ENCODE measurements around the gene ASB7.

GRCh38 chr15:100648951-100649350 is 46.6 kb downstream of the ASB7 start:
- TF ChIP-seq SUZ12 (IDR thresholded peaks at IDR 0.05) (no peak), SP1 (IDR thresholded peaks at IDR 0.05) (no peak), ARNT (IDR thresholded peaks at IDR 0.05) (no peak), FOXA1 (IDR thresholded peaks at IDR 0.05) (no peak)
- TF ChIP-seq, protein P1, sequence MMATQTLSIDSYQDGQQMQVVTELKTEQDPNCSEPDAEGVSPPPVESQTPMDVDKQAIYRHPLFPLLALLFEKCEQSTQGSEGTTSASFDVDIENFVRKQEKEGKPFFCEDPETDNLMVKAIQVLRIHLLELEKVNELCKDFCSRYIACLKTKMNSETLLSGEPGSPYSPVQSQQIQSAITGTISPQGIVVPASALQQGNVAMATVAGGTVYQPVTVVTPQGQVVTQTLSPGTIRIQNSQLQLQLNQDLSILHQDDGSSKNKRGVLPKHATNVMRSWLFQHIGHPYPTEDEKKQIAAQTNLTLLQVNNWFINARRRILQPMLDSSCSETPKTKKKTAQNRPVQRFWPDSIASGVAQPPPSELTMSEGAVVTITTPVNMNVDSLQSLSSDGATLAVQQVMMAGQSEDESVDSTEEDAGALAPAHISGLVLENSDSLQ (IDR thresholded peaks at IDR 0.05): no peak
